Ishikawa (cell line): Measurements from ENCODE around the gene HRK.

Source experiments
- CEBPB ChIP-seq: IDR thresholded peaks from 2 replicates; pipeline ENCODE4 v1.6.1; 2012
- CREB1 ChIP-seq: IDR thresholded peaks from 2 replicates; pipeline ENCODE4 v1.6.1; 2012; ENCODE audit warnings: low read depth
- EGR1 ChIP-seq: IDR thresholded peaks from 2 replicates; pipeline ENCODE4 v1.6.1; 2012
- EP300 ChIP-seq: IDR thresholded peaks from 2 replicates; pipeline ENCODE4 v1.6.1; 2012; ENCODE audit warnings: borderline replicate concordance
- FOXM1 ChIP-seq: IDR thresholded peaks from 2 replicates; pipeline ENCODE4 v1.6.1; 2012; ENCODE audit warnings: low read depth, borderline replicate concordance
- MAX ChIP-seq: IDR thresholded peaks from 2 replicates; pipeline ENCODE4 v1.6.1; 2012
- NFIC ChIP-seq: IDR thresholded peaks from 2 replicates; pipeline ENCODE4 v1.6.1; 2012
- REST ChIP-seq: IDR thresholded peaks from 2 replicates; pipeline ENCODE4 v1.6.1; 2012; ENCODE audit warnings: low read depth, mild to moderate bottlenecking
- TAF1 ChIP-seq: IDR thresholded peaks from 2 replicates; pipeline ENCODE4 v1.6.1; 2012; ENCODE audit warnings: low read depth, mild to moderate bottlenecking
- TCF12 ChIP-seq: IDR thresholded peaks from 2 replicates; pipeline ENCODE4 v1.6.1; 2012; ENCODE audit warnings: low read depth
- TEAD4 ChIP-seq: IDR thresholded peaks from 2 replicates; pipeline ENCODE4 v1.6.1; 2012
- USF1 ChIP-seq: IDR thresholded peaks from 2 replicates; pipeline ENCODE4 v1.6.1; 2012
- ZBTB7A ChIP-seq: IDR thresholded peaks from 2 replicates; pipeline ENCODE4 v1.6.1; 2012; ENCODE audit warnings: low read depth

- no peak for TF ChIP-seq MAX
- no peak for TF ChIP-seq TAF1
- TF ChIP-seq REST, result no peak
- TF ChIP-seq EP300, result no peak
- TF ChIP-seq CEBPB, result no peak
- TF ChIP-seq USF1, result no peak
- TF ChIP-seq NFIC, result no peak
- TF ChIP-seq FOXM1, result no peak
- TF ChIP-seq EGR1, result no peak
- TF ChIP-seq TCF12, result no peak
- no peak for TF ChIP-seq CREB1
- TF ChIP-seq ZBTB7A, result no peak
- no peak for TF ChIP-seq TEAD4
Measured at GRCh38 chr12:116807546-116807945, 73.7 kb downstream of the HRK start.
